IMR-90 (cell line): ENCODE data around the gene RHOT2. TPM values are rescaled to one million over a fixed set of nuclear protein-coding genes. Genes with fewer than 3 reads are reported as not detected.
A peak's percentile ranks its signal among the peaks of the same experiment; 100 is the strongest.

Experiments
- ATAC-seq: fragments of 200-7000 bp; cut with Tn5 transposase; 2 replicates; pipeline ENCODE4 v1.9.1; 2020; ENCODE audit warnings: low read depth, mild to moderate bottlenecking, moderate library complexity
- BruUV-seq: library from RNA; stranded (reverse); fragments of 400-500 nt; replicated peaks from 2 replicates; lab custom pipeline; 2021; lab: Mats Ljungman, UMichigan
- CTCF ChIA-PET: fragments of 300-600 bp; formaldehyde crosslinking; extraction: SDS; loops from one replicate; lab custom pipeline; 2021; ENCODE audit warnings: antibody characterized with exemption; lab: Yijun Ruan, JAX
- POLR2A ChIA-PET: fragments of 300-600 bp; sonication (Branson Sonifier 250); formaldehyde crosslinking; loops from one replicate; lab custom pipeline; 2022; ENCODE audit warnings: antibody characterized with exemption; ENCODE audit not compliant: unreplicated experiment; lab: Charles Lee
- DNase-seq: peaks from one replicate; pipeline ENCODE4 v3.0.0; 2013
- H2AFZ ChIP-seq: replicated peaks from 2 replicates; pipeline ENCODE3; 2013; ENCODE audit warnings: low read length, mild to moderate bottlenecking; ENCODE audit not compliant: poor library complexity
- H2AK5ac ChIP-seq: 2 replicates; pipeline ENCODE4 v1.6.1; 2013; ENCODE audit warnings: low read depth, low read length, inconsistent platforms
- H2AK9ac ChIP-seq: replicated peaks from 2 replicates; pipeline ENCODE3; 2013; ENCODE audit warnings: mild to moderate bottlenecking, low read depth, low read length, moderate library complexity; ENCODE audit not compliant: poor library complexity
- H2BK120ac ChIP-seq: 2 replicates; pipeline ENCODE4 v1.6.1; 2013; ENCODE audit warnings: low read depth, low read length, inconsistent platforms
- H2BK15ac ChIP-seq: 3 replicates; pipeline ENCODE4 v1.6.1; 2013; ENCODE audit warnings: low read depth, low read length, inconsistent platforms
- H2BK20ac ChIP-seq: 2 replicates; pipeline ENCODE4 v1.6.1; 2013; ENCODE audit warnings: low read depth, mild to moderate bottlenecking, inconsistent platforms, low read length, moderate library complexity
- H2BK5ac ChIP-seq: 2 replicates; pipeline ENCODE4 v1.6.1; 2013; ENCODE audit warnings: mild to moderate bottlenecking, low read depth, low read length, inconsistent platforms; ENCODE audit not compliant: poor library complexity, severe bottlenecking
- H3K14ac ChIP-seq: replicated peaks from 2 replicates; pipeline ENCODE4 v1.6.1; 2013; ENCODE audit warnings: low read depth, low read length, inconsistent platforms
- H3K18ac ChIP-seq: 2 replicates; pipeline ENCODE4 v1.6.1; 2013; ENCODE audit warnings: low read depth, low read length, control low read depth
- H3K23ac ChIP-seq: 2 replicates; pipeline ENCODE4 v1.6.1; 2013; ENCODE audit warnings: low read depth, low read length, inconsistent platforms
- H3K27ac ChIP-seq: 2 replicates; pipeline ENCODE4 v1.5.1; 2013; ENCODE audit warnings: mild to moderate bottlenecking, control low read depth, low read length; ENCODE audit not compliant: insufficient read depth
- H3K27me3 ChIP-seq: 2 replicates; pipeline ENCODE4 v1.6.1; 2013; ENCODE audit warnings: low read length; ENCODE audit not compliant: control insufficient read depth, insufficient read depth
- H3K36me3 ChIP-seq: 2 replicates; pipeline ENCODE4 v1.6.1; 2013; ENCODE audit warnings: low read length, mixed read lengths; ENCODE audit not compliant: control insufficient read depth, insufficient read depth
- H3K4ac ChIP-seq: 2 replicates; pipeline ENCODE4 v1.6.1; 2013; ENCODE audit warnings: low read depth, low read length, inconsistent platforms
- H3K4me1 ChIP-seq: 2 replicates; pipeline ENCODE4 v1.6.1; 2013; ENCODE audit warnings: low read length, mixed read lengths; ENCODE audit not compliant: control insufficient read depth, insufficient read depth
- H3K4me2 ChIP-seq: 2 replicates; pipeline ENCODE4 v1.6.1; 2013; ENCODE audit warnings: low read depth, mild to moderate bottlenecking, control low read depth, low read length, moderate library complexity
- H3K4me3 ChIP-seq: 2 replicates; pipeline ENCODE4 v1.5.1; 2013; ENCODE audit warnings: low read depth, mild to moderate bottlenecking, control low read depth, low read length, moderate library complexity; ENCODE audit not compliant: insufficient read depth
- H3K56ac ChIP-seq: 2 replicates; pipeline ENCODE4 v1.6.1; 2013; ENCODE audit warnings: low read length, inconsistent platforms; ENCODE audit not compliant: insufficient read depth; ENCODE audit errors: extremely low read depth
- H3K79me1 ChIP-seq, 2 experiments: 2 replicates each; pipeline ENCODE4 v1.6.1; 2013; ENCODE audit warnings: low read length in 2 of 2, inconsistent platforms in 1 of 2, low read depth in 1 of 2
- H3K9ac ChIP-seq: 2 replicates; pipeline ENCODE4 v1.6.1; 2013; ENCODE audit warnings: low read depth, low read length, control low read depth
- H3K9me1 ChIP-seq: 2 replicates; pipeline ENCODE4 v1.6.1; 2013; ENCODE audit warnings: low read length, inconsistent platforms; ENCODE audit not compliant: insufficient read depth
- H3K9me3 ChIP-seq: 2 replicates; pipeline ENCODE4 v1.6.1; 2013; ENCODE audit warnings: low read length; ENCODE audit not compliant: control insufficient read depth, insufficient read depth
- H4K20me1 ChIP-seq: 2 replicates; pipeline ENCODE4 v1.6.1; 2013; ENCODE audit warnings: low read length, inconsistent platforms; ENCODE audit not compliant: insufficient read depth
- H4K5ac ChIP-seq: 2 replicates; pipeline ENCODE4 v1.6.1; 2013; ENCODE audit warnings: mild to moderate bottlenecking, low read depth, low read length, control low read depth
- H4K8ac ChIP-seq, 2 experiments: 2 replicates each; pipeline ENCODE4 v1.6.1; 2013; ENCODE audit warnings: low read depth in 2 of 2, low read length in 2 of 2, control low read depth in 1 of 2, inconsistent platforms in 1 of 2
- H4K91ac ChIP-seq: 2 replicates; pipeline ENCODE4 v1.6.1; 2013; ENCODE audit warnings: low read depth, low read length, inconsistent platforms; ENCODE audit not compliant: insufficient read depth
- BHLHE40 ChIP-seq: fragments of 150-350 bp; IDR thresholded peaks from 2 replicates; pipeline ENCODE4 v1.6.1; 2016; ENCODE audit warnings: mild to moderate bottlenecking, low read depth, low read length
- CEBPB ChIP-seq: IDR thresholded peaks from 2 replicates; pipeline ENCODE4 v1.6.1; 2012; ENCODE audit warnings: low read depth, low read length, improper control_type of control experiment
- CHD1 ChIP-seq: IDR thresholded peaks from 2 replicates; pipeline ENCODE4 v1.6.1; 2012; ENCODE audit warnings: low read depth, low read length, improper control_type of control experiment
- CTCF ChIP-seq: conservative IDR thresholded peaks from 2 replicates; pipeline ENCODE4 v1.5.1; 2012; ENCODE audit warnings: mild to moderate bottlenecking, low read depth, low read length, improper control_type of control experiment
- ELK1 ChIP-seq: fragments of 150-350 bp; IDR thresholded peaks from 2 replicates; pipeline ENCODE4 v1.6.1; 2016; ENCODE audit warnings: low read depth, mild to moderate bottlenecking, low read length, moderate library complexity, borderline replicate concordance
- FOS ChIP-seq: fragments of 150-350 bp; IDR thresholded peaks from 2 replicates; pipeline ENCODE4 v1.6.1; 2016; ENCODE audit warnings: low read depth, low read length
- MAFK ChIP-seq: IDR thresholded peaks from 2 replicates; pipeline ENCODE4 v1.6.1; 2012; ENCODE audit warnings: low read depth, low read length, improper control_type of control experiment
- MAZ ChIP-seq: IDR thresholded peaks from 2 replicates; pipeline ENCODE4 v1.6.1; 2012; ENCODE audit warnings: low read depth, mild to moderate bottlenecking, low read length, improper control_type of control experiment, moderate library complexity, borderline replicate concordance
- MXI1 ChIP-seq: IDR thresholded peaks from 2 replicates; pipeline ENCODE4 v1.6.1; 2012; ENCODE audit warnings: low read depth, mild to moderate bottlenecking, low read length, moderate library complexity, borderline replicate concordance
- NFE2L2 ChIP-seq: fragments of 150-350 bp; IDR thresholded peaks from 2 replicates; pipeline ENCODE4 v1.6.1; 2016; ENCODE audit warnings: low read depth, mild to moderate bottlenecking, low read length
- POLR2A ChIP-seq: IDR thresholded peaks from 2 replicates; pipeline ENCODE4 v1.6.1; 2012; ENCODE audit warnings: mild to moderate bottlenecking, low read depth, low read length
- RAD21 ChIP-seq: IDR thresholded peaks from 2 replicates; pipeline ENCODE4 v1.6.1; 2012; ENCODE audit warnings: low read length, improper control_type of control experiment
- RCOR1 ChIP-seq: IDR thresholded peaks from 2 replicates; pipeline ENCODE4 v1.6.1; 2012; ENCODE audit warnings: mild to moderate bottlenecking, low read length, improper control_type of control experiment; ENCODE audit not compliant: insufficient replicate concordance
- RFX5 ChIP-seq: IDR thresholded peaks from 2 replicates; pipeline ENCODE4 v1.8.0; 2012; ENCODE audit warnings: low read depth, mild to moderate bottlenecking, low read length, moderate library complexity
- SMC3 ChIP-seq: fragments of 150-350 bp; IDR thresholded peaks from 2 replicates; pipeline ENCODE4 v1.6.1; 2016; ENCODE audit warnings: low read depth, mild to moderate bottlenecking, antibody characterized with exemption, low read length, moderate library complexity
- USF2 ChIP-seq: fragments of 150-350 bp; IDR thresholded peaks from 2 replicates; pipeline ENCODE4 v1.6.1; 2017; ENCODE audit warnings: mild to moderate bottlenecking, antibody characterized with exemption, low read length, low read depth
- WGBS, 2 experiments: methylation state at CpG; one replicate each; pipeline versions ENCODE4 v1.1.5 to v1.1.7; 2013; ENCODE audit warnings: missing lambda C conversion rate in 2 of 2; ENCODE audit not compliant: insufficient read length in 1 of 2; ENCODE audit errors: extremely low coverage in 2 of 2; 5-methylcytosine and 5-hydroxymethylcytosine counted together
- dilution Hi-C: fragments of 300-500 bp; cut with HindIII; formaldehyde crosslinking; loops from one replicate; pipeline ENCODE4 v1.14.3; 2018; ENCODE audit warnings: low sequenced_read_pairs; ENCODE audit not compliant: unreplicated experiment
- in situ Hi-C: fragments of 300-500 bp; cut with MboI; formaldehyde crosslinking; loops from 3 replicates; pipeline ENCODE4 v1.14.3; 2019; ENCODE audit warnings: low sequenced_read_pairs, inconsistent platforms, mixed read lengths
- intact Hi-C: fragments of 100-400 bp; cut with micrococcal nuclease; formaldehyde crosslinking; loops from 2 replicates; pipeline ENCODE4 v1.10.0; 2022
- polyA plus RNA-seq, 3 experiments: library from polyadenylated mRNA; depleted of rRNA; stranded (reverse); fragments of >200 nt; gene quantifications; 2 replicates each; pipeline ENCODE4 v1.2.3, GENCODE V29; 2012; ENCODE audit warnings: low replicate concordance in 1 of 3
- total RNA-seq: library from RNA; depleted of rRNA; stranded (reverse); fragments of >200 nt; gene quantifications from 2 replicates; pipeline ENCODE4 v1.2.3, GENCODE V29; 2012

The RHOT2 gene
- total and polyA plus RNA-seq, 2 of the 4 experiments (the other 2 are of a cell fraction), result 20.3 to 181 TPM

GRCh38 chr16:649631-650030 lies 18.3 kb upstream of the RHOT2 start:
- H3K9me1 ChIP-seq, result peaks cover 15% of the 10 kb centered on the region
- H3K79me1 ChIP-seq, result peaks cover 10 to 42% of the 10 kb centered on the region in 2 experiments; a peak in 3 of 4 replicates
- H4K5ac ChIP-seq, result 0 out of 2 replicates have a peak overlapping the region, but pooled peaks have one; percentile 68
- no peaks in the 10 kb centered on the region for H3K27me3 ChIP-seq
- in situ Hi-C loops, result loop anchor here (10.0 kb wide), 1 partner anchor 255 kb away; the partner anchor contains the start of gene NME4
- TF ChIP-seq CHD1, result no peak
- no peak for TF ChIP-seq MAZ
- TF ChIP-seq MAFK, result no peak
- TF ChIP-seq ELK1, result no peak
- no peak for TF ChIP-seq CEBPB
- TF ChIP-seq SMC3, result no peak
- no peak for TF ChIP-seq RCOR1
- TF ChIP-seq FOS, result no peak
- TF ChIP-seq MXI1, result no peak
- no peak for TF ChIP-seq NFE2L2
- no peak for TF ChIP-seq POLR2A
- TF ChIP-seq RFX5, result no peak
- no peak for TF ChIP-seq CTCF
- no peak for TF ChIP-seq USF2
- TF ChIP-seq BHLHE40, result no peak
- no peak for TF ChIP-seq RAD21
- H4K20me1 ChIP-seq, result no peaks in the 10 kb centered on the region
- peak overlapping the region; percentile 46; the same call in 1 of the 2 replicates for H3K27ac ChIP-seq
- H3K4me1 ChIP-seq, result peaks cover 14% of the 10 kb centered on the region
- peak overlapping the region; percentile 77 for H3K4me2 ChIP-seq
- H3K36me3 ChIP-seq, result peaks cover 3% of the 10 kb centered on the region; the same call in 1 of the 2 replicates
- DNase-seq (no peak), ATAC-seq (peak; percentile 30)
- peak overlapping the region; percentile 96 for H2AFZ ChIP-seq
- no peak overlapping the region for H2BK5ac ChIP-seq
- 0% methylated on average over 33 of the region's 44 CpGs; no CpG with 5 or more reads in 1 of the 2 experiments for WGBS, 2 experiments
- dilution Hi-C loops, result no loop called here
- peak overlapping the region; percentile 59 for H3K4me3 ChIP-seq
- BruUV-seq, result no TSS peak
- H3K9me3 ChIP-seq, result no peaks in the 10 kb centered on the region
- peak overlapping the region; percentile 98 for H2AK9ac ChIP-seq
- H2BK120ac ChIP-seq, result no peak overlapping the region
- H3K14ac ChIP-seq, result 0 out of 2 replicates have a peak overlapping the region, but pooled peaks have one; percentile 66
- H3K56ac ChIP-seq, result no peak overlapping the region
- 0 out of 2 replicates have a peak overlapping the region, but pooled peaks have one; percentile 50 for H2AK5ac ChIP-seq
- no peak overlapping the region for H3K18ac ChIP-seq
- intact Hi-C loops, result no loop called here
- H4K91ac ChIP-seq, result no peak overlapping the region
- peak overlapping the region in 1 of 2 experiments; percentile 77; a peak in 1 of 4 replicates for H4K8ac ChIP-seq
- no peak overlapping the region for H2BK15ac ChIP-seq
- no peak overlapping the region for H3K23ac ChIP-seq
- CTCF ChIA-PET, result no interaction called here
- peak overlapping the region; percentile 70 for H3K9ac ChIP-seq
- POLR2A ChIA-PET, result no interaction called here
- H2BK20ac ChIP-seq, result no peak overlapping the region
- H3K4ac ChIP-seq, result peak overlapping the region; percentile 75; the same call in 1 of the 2 replicates
